ENCODE results near the gene SERPINB1. TPM values are rescaled to one million over a fixed set of nuclear protein-coding genes. Genes with fewer than 3 reads are reported as not detected.

SERPINB1 gene
- total RNA-seq, 2 experiments from 2014 or later: 58.3 to 58.4 TPM

DNA sequence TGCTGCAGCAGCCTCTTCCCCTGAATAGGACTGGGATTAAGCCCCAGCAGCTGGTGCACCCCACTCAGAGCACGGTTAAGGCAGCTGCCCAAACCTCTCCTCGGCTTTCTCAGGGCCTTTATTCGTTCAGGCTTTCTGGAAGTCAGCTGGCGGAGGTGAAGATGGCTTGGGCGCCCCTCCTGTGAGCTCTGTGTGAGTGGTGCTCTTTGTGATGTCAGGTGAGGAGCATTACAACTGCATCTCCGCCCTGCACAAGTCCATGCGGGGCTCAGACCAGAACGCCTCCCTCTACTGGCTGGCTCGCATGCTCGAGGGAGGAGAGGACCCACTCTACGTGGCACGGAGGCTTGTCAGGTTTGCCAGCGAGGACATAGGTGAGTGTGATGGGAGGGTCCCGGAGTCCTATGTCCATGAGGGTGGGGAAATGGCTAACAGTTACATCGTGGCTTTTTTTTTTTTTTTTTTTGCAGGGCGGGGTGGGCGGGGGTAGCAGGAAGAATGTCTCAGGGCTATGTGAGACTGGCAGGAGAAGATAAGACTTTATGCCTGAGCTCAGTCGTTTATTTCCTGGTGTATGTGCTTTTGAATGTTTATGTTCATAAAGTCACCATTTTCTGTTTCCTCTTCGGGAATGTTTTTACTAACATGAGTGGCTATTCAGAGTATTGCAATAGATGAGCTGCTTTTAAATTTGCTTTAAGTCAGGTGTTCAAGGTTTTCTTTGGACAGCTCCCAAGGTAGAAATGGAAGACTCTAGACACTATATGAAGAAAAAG lies 58.3 kb downstream of the SERPINB1 start:
- H3K27ac Mint-ChIP-seq: peak overlapping the region; percentile 19
- H3K4me3 Mint-ChIP-seq: peak overlapping the region; percentile 36
- intact Hi-C loops (cut with DNase I, micrococcal nuclease): no loop called here
- Histone ChIP-seq H3K36me3 (ENCODE audit: insufficient read depth, low read length) (peaks cover 58% of the 10 kb centered on the region), H3K9me3 (ENCODE audit: control insufficient read depth in 1 of 2, insufficient read depth in 1 of 2, low read length in 2 of 2) (no peaks in the 10 kb centered on the region), H3K27ac (ENCODE audit: low read depth in 1 of 2, low read length in 2 of 2) (no peak overlapping the region), H3K4me1 (ENCODE audit: insufficient read depth, low read length) (peaks cover 5% of the 10 kb centered on the region), H3K27me3 (ENCODE audit: control insufficient read depth in 1 of 2, insufficient read depth in 2 of 2, low read length in 2 of 2) (no peaks in the 10 kb centered on the region), H3K4me3 (ENCODE audit: low read length) (no peak overlapping the region)
- CTCF ChIA-PET: interaction anchor here (1.4 to 2.0 kb wide), 2 partner anchors 8 to 17 kb away, joined by 3 to 4 read pairs; no protein-coding TSS in a partner anchor
- POLR2A ChIA-PET: interaction anchor here (0.7 to 1.4 kb wide), 3 partner anchors 10 to 207 kb away, joined by 3 to 5 read pairs (median 3); no protein-coding TSS in a partner anchor
- peak; percentile 67 for ATAC-seq (ENCODE audit: poor library complexity)
- H3K9me3 Mint-ChIP-seq: no peaks in the 10 kb centered on the region
- H3K36me3 Mint-ChIP-seq (ENCODE audit: low read depth): peaks cover 94% of the 10 kb centered on the region
- peaks cover 40% of the 10 kb centered on the region for H3K4me1 Mint-ChIP-seq (ENCODE audit: low read depth)
- TF ChIP-seq, protein P1, sequence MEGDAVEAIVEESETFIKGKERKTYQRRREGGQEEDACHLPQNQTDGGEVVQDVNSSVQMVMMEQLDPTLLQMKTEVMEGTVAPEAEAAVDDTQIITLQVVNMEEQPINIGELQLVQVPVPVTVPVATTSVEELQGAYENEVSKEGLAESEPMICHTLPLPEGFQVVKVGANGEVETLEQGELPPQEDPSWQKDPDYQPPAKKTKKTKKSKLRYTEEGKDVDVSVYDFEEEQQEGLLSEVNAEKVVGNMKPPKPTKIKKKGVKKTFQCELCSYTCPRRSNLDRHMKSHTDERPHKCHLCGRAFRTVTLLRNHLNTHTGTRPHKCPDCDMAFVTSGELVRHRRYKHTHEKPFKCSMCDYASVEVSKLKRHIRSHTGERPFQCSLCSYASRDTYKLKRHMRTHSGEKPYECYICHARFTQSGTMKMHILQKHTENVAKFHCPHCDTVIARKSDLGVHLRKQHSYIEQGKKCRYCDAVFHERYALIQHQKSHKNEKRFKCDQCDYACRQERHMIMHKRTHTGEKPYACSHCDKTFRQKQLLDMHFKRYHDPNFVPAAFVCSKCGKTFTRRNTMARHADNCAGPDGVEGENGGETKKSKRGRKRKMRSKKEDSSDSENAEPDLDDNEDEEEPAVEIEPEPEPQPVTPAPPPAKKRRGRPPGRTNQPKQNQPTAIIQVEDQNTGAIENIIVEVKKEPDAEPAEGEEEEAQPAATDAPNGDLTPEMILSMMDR (IDR thresholded peaks at IDR 0.05): no peak
- no peaks in the 10 kb centered on the region for H3K27me3 Mint-ChIP-seq
- peak in 1 of 14 experiments; percentile 13 for DNase-seq

DNA sequence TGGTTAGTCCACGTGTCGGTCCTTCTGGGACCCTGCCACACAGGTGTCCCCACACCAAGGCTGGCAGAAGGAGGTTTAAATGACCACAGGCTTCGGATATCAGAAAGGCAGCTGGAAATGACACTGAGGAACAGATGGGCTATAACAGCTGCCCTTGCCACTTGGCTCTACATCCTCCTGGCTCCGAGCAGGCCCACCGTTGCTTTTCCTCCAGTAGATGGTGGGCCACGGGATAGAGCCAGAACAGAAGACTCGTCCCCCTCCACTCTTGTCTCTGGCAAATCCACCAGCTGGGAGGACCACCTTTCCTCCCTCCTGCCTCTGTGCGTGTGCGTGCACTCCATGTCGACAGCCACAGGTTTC lies 58.9 kb downstream of the SERPINB1 start:
- POLR2A ChIA-PET: interaction anchor here (1.4 kb wide), 1 partner anchor 16 kb away, joined by 5 read pairs; no protein-coding TSS in a partner anchor
- H3K9me3 ChIP-seq (ENCODE audit: control insufficient read depth in 1 of 2, insufficient read depth in 1 of 2, low read length in 2 of 2): no peaks in the 10 kb centered on the region
- intact Hi-C loops (cut with DNase I, micrococcal nuclease): no loop called here
- DNase-seq: no peak
- peaks cover 40% of the 10 kb centered on the region for H3K4me1 Mint-ChIP-seq (ENCODE audit: low read depth)
- peaks cover 5% of the 10 kb centered on the region for H3K4me1 ChIP-seq (ENCODE audit: insufficient read depth, low read length)
- H3K4me3 ChIP-seq (ENCODE audit: low read length): no peak overlapping the region
- no peaks in the 10 kb centered on the region for H3K27me3 ChIP-seq (ENCODE audit: control insufficient read depth in 1 of 2, insufficient read depth in 2 of 2, low read length in 2 of 2)
- CTCF ChIA-PET: interaction anchor here (2.0 kb wide), 1 partner anchor 8 kb away, joined by 4 read pairs; no protein-coding TSS in a partner anchor
- H3K36me3 ChIP-seq (ENCODE audit: insufficient read depth, low read length): peaks cover 60% of the 10 kb centered on the region
- H3K27ac Mint-ChIP-seq: no peak overlapping the region
- ATAC-seq (ENCODE audit: poor library complexity): no peak
- H3K27me3 Mint-ChIP-seq: no peaks in the 10 kb centered on the region
- no peak overlapping the region for H3K4me3 Mint-ChIP-seq
- H3K27ac ChIP-seq (ENCODE audit: low read depth in 1 of 2, low read length in 2 of 2): no peak overlapping the region
- peaks cover 96% of the 10 kb centered on the region for H3K36me3 Mint-ChIP-seq (ENCODE audit: low read depth)
- TF ChIP-seq, protein P1 (IDR thresholded peaks at IDR 0.05): no peak
- no peaks in the 10 kb centered on the region for H3K9me3 Mint-ChIP-seq

DNA sequence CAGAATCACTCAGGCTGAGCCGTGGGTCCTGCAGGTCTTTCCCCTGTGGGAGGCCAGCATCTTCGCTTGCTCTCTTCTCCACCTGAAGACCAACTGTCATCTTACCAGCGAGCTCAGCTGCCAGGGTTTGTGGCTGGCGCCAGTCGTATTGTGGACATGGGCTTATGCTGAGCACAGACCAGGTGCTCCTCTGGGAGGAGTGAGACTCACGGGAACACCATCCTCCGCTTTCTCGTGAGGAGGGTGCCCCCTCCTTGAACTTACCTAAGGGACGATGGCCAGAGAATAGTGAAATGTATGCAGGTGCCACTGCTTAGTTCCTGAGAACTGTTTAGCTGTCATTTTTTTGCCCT lies 59.3 kb downstream of the SERPINB1 start:
- Histone ChIP-seq H3K4me3 (ENCODE audit: low read length) (no peak overlapping the region), H3K27me3 (ENCODE audit: control insufficient read depth in 1 of 2, insufficient read depth in 2 of 2, low read length in 2 of 2) (no peaks in the 10 kb centered on the region), H3K36me3 (ENCODE audit: insufficient read depth, low read length) (peaks cover 59% of the 10 kb centered on the region), H3K4me1 (ENCODE audit: insufficient read depth, low read length) (peaks cover 10% of the 10 kb centered on the region), H3K9me3 (ENCODE audit: control insufficient read depth in 1 of 2, insufficient read depth in 1 of 2, low read length in 2 of 2) (no peaks in the 10 kb centered on the region), H3K27ac (ENCODE audit: low read depth in 1 of 2, low read length in 2 of 2) (no peak overlapping the region)
- ChIA-PET CTCF (interaction anchor here (2.0 kb wide), 1 partner anchor 9 kb away, joined by 4 read pairs; no protein-coding TSS in a partner anchor), POLR2A (no interaction called here)
- peaks cover 96% of the 10 kb centered on the region for H3K36me3 Mint-ChIP-seq (ENCODE audit: low read depth)
- H3K4me1 Mint-ChIP-seq (ENCODE audit: low read depth): peaks cover 45% of the 10 kb centered on the region
- intact Hi-C loops (cut with DNase I, micrococcal nuclease): no loop called here
- H3K9me3 Mint-ChIP-seq: no peaks in the 10 kb centered on the region
- no peaks in the 10 kb centered on the region for H3K27me3 Mint-ChIP-seq
- ATAC-seq (ENCODE audit: poor library complexity) (no peak), DNase-seq (no peak)
- no peak overlapping the region for H3K4me3 Mint-ChIP-seq
- no peak overlapping the region for H3K27ac Mint-ChIP-seq
- TF ChIP-seq, protein P1 (IDR thresholded peaks at IDR 0.05): no peak

Small RNAs within 50 kb of the gene (microRNA-seq; reads per million reads assigned to microRNA genes)
- gene MIR4645 (ENCODE audit: borderline microRNAs expressed, borderline replicate concordance): 2.2 reads per million, percentile 9 among the genes with 10 or more reads in this experiment

Other genes starting within 250 kb of the SERPINB1 start
- gene MYLK4, start 90.9 kb downstream of the SERPINB1 start, total RNA-seq: 1 to 10 TPM; 1.6 to 2.0 TPM
- gene WRNIP1, start 76.5 kb downstream of the SERPINB1 start, total RNA-seq: 10 to 100 TPM; 22.4 to 25.2 TPM
- gene SERPINB9, start 61.4 kb upstream of the SERPINB1 start, total RNA-seq: 10 to 100 TPM; 25.8 to 27.4 TPM
- gene SERPINB6, start 129.7 kb upstream of the SERPINB1 start, total RNA-seq: 10 to 100 TPM; 11.0 to 11.9 TPM
- 1 to 10 TPM; 6.7 to 7.7 TPM for gene NQO2, start 158.0 kb upstream of the SERPINB1 start, total RNA-seq
- gene RIPK1, start 226.6 kb upstream of the SERPINB1 start, total RNA-seq: 10 to 100 TPM; 17.2 to 17.3 TPM